MM.1S (cell line): Measurements from ENCODE around the gene STAP1.

ENCODE experiments used
- DNase-seq: peaks from one replicate; pipeline ENCODE4 v3.0.0-alpha.2; 2015
- H2AFZ ChIP-seq: fragments of 300-600 bp; sonication (generic); 2 replicates; pipeline ENCODE4 v1.6.0; 2016; ENCODE audit warnings: antibody characterized with exemption, low read length
- H3F3A ChIP-seq: fragments of 300-600 bp; sonication (generic); 2 replicates; pipeline ENCODE4 v1.6.1; 2016; ENCODE audit warnings: mild to moderate bottlenecking, antibody characterized with exemption, low read length, moderate library complexity, mixed read lengths; ENCODE audit not compliant: insufficient read depth
- H3K27ac ChIP-seq: fragments of 300-600 bp; sonication (generic); 2 replicates; pipeline ENCODE4 v1.5.1; 2016; ENCODE audit warnings: mild to moderate bottlenecking, low read length
- H3K27me3 ChIP-seq: fragments of 300-600 bp; sonication (generic); replicated peaks from 2 replicates; pipeline ENCODE4 v1.6.0; 2016; ENCODE audit warnings: low read length; ENCODE audit not compliant: insufficient read depth
- H3K36me3 ChIP-seq: fragments of 300-600 bp; sonication (generic); replicated peaks from 2 replicates; pipeline ENCODE4 v1.6.1; 2016; ENCODE audit warnings: mild to moderate bottlenecking, low read length, mixed read lengths; ENCODE audit not compliant: insufficient read depth
- H3K4me1 ChIP-seq: fragments of 300-600 bp; sonication (generic); 2 replicates; pipeline ENCODE4 v1.6.1; 2016; ENCODE audit warnings: low read length, mixed read lengths
- H3K4me2 ChIP-seq: fragments of 300-600 bp; sonication (generic); 2 replicates; pipeline ENCODE4 v1.6.0; 2016; ENCODE audit warnings: low read depth, low read length
- H3K4me3 ChIP-seq: fragments of 300-600 bp; sonication (generic); 2 replicates; pipeline ENCODE4 v1.5.1; 2016; ENCODE audit warnings: low read length, mixed read lengths
- H3K79me2 ChIP-seq: fragments of 300-600 bp; sonication (generic); 2 replicates; pipeline ENCODE4 v1.6.1; 2016; ENCODE audit warnings: mixed run types, low read length, mixed read lengths
- H3K9ac ChIP-seq: fragments of 300-600 bp; sonication (generic); 2 replicates; pipeline ENCODE4 v1.6.1; 2016; ENCODE audit warnings: low read length, mixed read lengths
- H3K9me2 ChIP-seq: fragments of 300-600 bp; sonication (generic); replicated peaks from 2 replicates; pipeline ENCODE4 v1.6.1; 2016; ENCODE audit warnings: mild to moderate bottlenecking, low read length, mixed read lengths; ENCODE audit not compliant: insufficient read depth
- H3K9me3 ChIP-seq: fragments of 300-600 bp; sonication (generic); replicated peaks from 2 replicates; pipeline ENCODE4 v1.6.1; 2016; ENCODE audit warnings: mild to moderate bottlenecking, low read length, mixed read lengths; ENCODE audit not compliant: insufficient read depth
- H4K20me1 ChIP-seq: fragments of 300-600 bp; sonication (generic); 2 replicates; pipeline ENCODE4 v1.6.1; 2016; ENCODE audit warnings: mild to moderate bottlenecking, low read length, moderate library complexity, mixed read lengths; ENCODE audit not compliant: insufficient read depth
- CTCF ChIP-seq: fragments of 300-600 bp; sonication (generic); IDR thresholded peaks from 2 replicates; pipeline ENCODE4 v1.5.1; 2016; ENCODE audit warnings: antibody characterized with exemption, low read length, mixed read lengths
- EZH2 ChIP-seq: fragments of 300-600 bp; sonication (generic); optimal IDR thresholded peaks from 2 replicates; pipeline ENCODE3; 2017; ENCODE audit warnings: low read depth, mild to moderate bottlenecking, antibody characterized with exemption, low read length, mixed read lengths
- EZH2phosphoT487 ChIP-seq: fragments of 300-600 bp; sonication (generic); IDR thresholded peaks from 2 replicates; pipeline ENCODE4 v1.6.1; 2018; ENCODE audit warnings: antibody characterized with exemption, low read length

STAP1 gene

GRCh38 chr4:67604029-67604381 lies 45.5 kb downstream of the STAP1 start:
- no peak for TF ChIP-seq EZH2phosphoT487
- no peak for TF ChIP-seq EZH2
- TF ChIP-seq CTCF: no peak
- Histone ChIP-seq H3F3A (no peaks in the 10 kb centered on the region), H3K4me3 (no peak overlapping the region), H3K4me2 (no peak overlapping the region), H3K79me2 (no peaks in the 10 kb centered on the region), H3K9me3 (no peaks in the 10 kb centered on the region), H2AFZ (no peak overlapping the region), H3K4me1 (no peaks in the 10 kb centered on the region), H3K9me2 (no peaks in the 10 kb centered on the region), H3K9ac (no peak overlapping the region), H3K36me3 (no peaks in the 10 kb centered on the region), H3K27me3 (no peaks in the 10 kb centered on the region), H3K27ac (no peak overlapping the region), H4K20me1 (no peaks in the 10 kb centered on the region)
- DNase-seq: no peak

GRCh38 chr4:67604749-67605148 lies 46.2 kb downstream of the STAP1 start:
- Histone ChIP-seq H3K27ac (no peak overlapping the region), H3K4me1 (no peaks in the 10 kb centered on the region)
- no peak for DNase-seq

GRCh38 chr4:67608027-67608426 lies 49.5 kb downstream of the STAP1 start:
- Histone ChIP-seq H3K9ac (no peak overlapping the region; the same call in 1 of the 2 replicates), H4K20me1 (no peaks in the 10 kb centered on the region), H3K4me1 (peaks cover 5% of the 10 kb centered on the region), H3F3A (no peaks in the 10 kb centered on the region), H3K36me3 (no peaks in the 10 kb centered on the region), H3K4me2 (peak overlapping the region; percentile 39; the same call in 1 of the 2 replicates), H3K4me3 (0 out of 2 replicates have a peak overlapping the region, but pooled peaks have one; percentile 15), H3K9me2 (no peaks in the 10 kb centered on the region), H2AFZ (no peak overlapping the region), H3K27ac (peak overlapping the region; percentile 49; the same call in 1 of the 2 replicates), H3K9me3 (no peaks in the 10 kb centered on the region), H3K79me2 (no peaks in the 10 kb centered on the region), H3K27me3 (no peaks in the 10 kb centered on the region)
- TF ChIP-seq EZH2phosphoT487 (no peak), EZH2 (no peak), CTCF (no peak)
- DNase-seq: peak; percentile 59

More at GRCh38 chr4:67604749-67605148, 46.2 kb downstream of the STAP1 start:
- Histone ChIP-seq H3K27me3 (no peaks in the 10 kb centered on the region), H2AFZ (no peak overlapping the region), H3K4me3 (no peak overlapping the region), H3F3A (no peaks in the 10 kb centered on the region), H4K20me1 (no peaks in the 10 kb centered on the region), H3K36me3 (no peaks in the 10 kb centered on the region), H3K9me2 (no peaks in the 10 kb centered on the region), H3K9ac (no peak overlapping the region), H3K4me2 (no peak overlapping the region), H3K79me2 (no peaks in the 10 kb centered on the region), H3K9me3 (no peaks in the 10 kb centered on the region)
- TF ChIP-seq CTCF (no peak), EZH2 (no peak), EZH2phosphoT487 (no peak)
